ENCODE measurements around the gene CCDC138.
A peak's percentile ranks its signal among the peaks of the same experiment; 100 is the strongest.

CCDC138 gene

DNA sequence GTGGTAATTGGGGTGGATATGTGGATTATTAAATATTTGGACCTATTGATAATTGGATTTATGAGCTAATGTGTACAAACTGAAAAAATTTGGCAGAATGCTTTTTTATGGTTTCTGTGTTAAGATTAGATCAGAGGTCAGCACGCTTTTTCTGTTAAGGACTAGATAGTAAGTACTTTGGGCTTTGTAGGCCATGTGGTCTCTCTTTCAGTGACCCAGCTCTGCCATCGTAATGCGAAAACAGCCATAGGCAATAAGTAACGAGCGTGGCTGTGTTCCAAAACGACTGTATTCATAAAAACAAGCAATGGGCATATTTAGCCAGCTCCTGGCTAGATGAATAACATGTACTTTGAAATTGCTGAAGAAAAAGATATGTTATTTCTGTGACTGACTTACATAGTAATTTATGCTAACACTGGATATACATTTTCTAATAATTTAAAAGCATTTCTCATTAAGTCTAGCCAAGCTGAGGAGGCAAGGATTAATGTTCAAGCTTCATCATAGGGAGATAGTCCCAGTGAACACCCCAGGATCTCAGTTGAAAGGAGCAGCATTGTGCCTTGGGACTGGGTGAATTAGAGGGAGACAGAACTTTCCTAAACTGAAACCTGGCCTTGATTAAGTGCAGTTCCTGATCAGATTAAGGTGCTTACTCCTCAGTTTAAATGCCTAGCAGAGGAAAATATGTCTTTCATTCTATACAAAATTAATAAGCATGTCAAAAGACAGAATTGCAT lies 20.0 kb downstream of the CCDC138 start:
- no peak for DNase-seq (ENCODE audit: low spot score in 2 of 2)
- Mint-ChIP-seq H3K36me3 (ENCODE audit: insufficient read depth) (peaks cover 16% of the 10 kb centered on the region), H3K9me3 (peaks cover 7% of the 10 kb centered on the region), H3K4me1 (no peaks in the 10 kb centered on the region), H3K27me3 (no peaks in the 10 kb centered on the region), H3K27ac (ENCODE audit: low read depth) (no peak overlapping the region), H3K4me3 (no peak overlapping the region)
- ATAC-seq (replicated peaks; ENCODE audit: extremely low read depth, poor library complexity, severe bottlenecking): no peak

GRCh38 chr2:108809936-108810335 lies 23.4 kb downstream of the CCDC138 start:
- Mint-ChIP-seq H3K27me3 (no peaks in the 10 kb centered on the region), H3K36me3 (ENCODE audit: insufficient read depth) (peaks cover 24% of the 10 kb centered on the region), H3K4me3 (no peak overlapping the region), H3K27ac (ENCODE audit: low read depth) (no peak overlapping the region), H3K9me3 (peaks cover 7% of the 10 kb centered on the region), H3K4me1 (no peaks in the 10 kb centered on the region)
- no peak for DNase-seq (ENCODE audit: low spot score in 2 of 2)
- ATAC-seq (replicated peaks; ENCODE audit: extremely low read depth, poor library complexity, severe bottlenecking): no peak

DNA sequence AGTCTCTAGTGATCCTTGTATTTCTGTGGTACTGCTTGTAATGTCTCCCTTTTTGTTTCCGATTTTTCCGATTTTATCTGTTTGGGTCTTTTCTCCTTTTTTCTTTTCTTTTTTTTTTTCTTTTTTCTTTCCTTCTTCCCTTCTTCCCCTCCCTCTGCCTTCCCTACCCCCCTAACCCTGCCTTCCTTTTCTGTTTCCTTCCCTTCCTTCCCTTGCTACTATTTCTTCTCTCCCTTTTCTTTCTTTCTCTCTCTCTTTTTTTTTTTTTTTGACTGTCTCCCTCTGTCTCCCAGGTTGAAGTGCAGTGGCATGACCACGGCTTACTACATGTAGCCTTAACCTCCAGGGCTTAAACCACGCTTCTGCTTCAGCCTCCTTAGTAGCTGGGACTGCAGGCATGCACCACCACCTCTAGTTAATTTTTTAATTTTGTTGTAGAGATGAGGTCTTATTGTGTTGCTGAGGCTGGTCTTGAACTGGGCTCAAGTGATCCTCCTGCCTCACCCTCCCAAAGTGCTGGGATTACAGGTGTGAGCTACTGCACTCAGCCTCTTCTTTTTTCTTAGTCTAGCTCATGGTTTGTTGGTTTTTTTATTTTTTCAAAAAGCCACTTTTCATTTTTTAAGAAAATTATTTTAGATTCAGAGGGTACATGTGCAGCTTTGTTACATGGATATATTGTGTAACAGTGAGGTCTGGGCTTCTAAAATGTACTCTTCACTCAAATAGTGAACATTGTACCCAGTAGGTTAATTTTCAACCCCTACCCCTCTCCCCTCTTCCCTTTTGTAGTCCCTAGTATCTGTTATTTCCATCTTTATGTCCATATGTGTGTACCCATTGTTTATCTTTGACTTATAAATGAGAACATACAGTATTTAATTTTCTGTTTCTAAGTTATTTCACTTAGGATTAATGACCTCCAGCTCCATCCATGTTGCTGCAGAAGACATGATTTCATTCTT lies 24.7 kb downstream of the CCDC138 start:
- DNase-seq (ENCODE audit: low spot score in 2 of 2) (no peak), ATAC-seq (replicated peaks; ENCODE audit: extremely low read depth, poor library complexity, severe bottlenecking) (no peak)
- Mint-ChIP-seq H3K36me3 (ENCODE audit: insufficient read depth) (peaks cover 20% of the 10 kb centered on the region), H3K27me3 (no peaks in the 10 kb centered on the region), H3K4me1 (no peaks in the 10 kb centered on the region), H3K27ac (ENCODE audit: low read depth) (peak overlapping the region; percentile 39), H3K9me3 (peaks cover 7% of the 10 kb centered on the region), H3K4me3 (no peak overlapping the region)

DNA sequence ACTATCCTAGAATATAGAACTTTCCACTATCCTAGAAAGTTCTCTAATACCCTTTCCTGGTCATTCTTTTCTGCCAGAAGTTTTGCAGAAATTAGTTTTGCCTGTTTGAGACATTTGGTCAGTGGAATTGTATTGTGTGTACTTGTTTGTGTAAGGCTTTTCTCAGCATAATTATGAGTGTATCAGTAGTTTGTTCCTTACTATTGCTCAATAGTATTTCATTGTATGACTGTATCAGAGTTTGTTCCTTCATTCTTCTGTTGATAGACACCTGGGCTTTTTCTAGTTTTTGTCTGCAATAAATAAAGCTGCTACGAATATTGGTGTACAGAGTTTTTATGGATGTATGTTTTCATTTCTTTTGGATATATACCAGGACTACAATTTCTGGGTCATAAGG lies 27.2 kb downstream of the CCDC138 start:
- Mint-ChIP-seq H3K36me3 (ENCODE audit: insufficient read depth) (peaks cover 20% of the 10 kb centered on the region), H3K27ac (ENCODE audit: low read depth) (no peak overlapping the region)
- no peak for DNase-seq (ENCODE audit: low spot score in 2 of 2)

DNA sequence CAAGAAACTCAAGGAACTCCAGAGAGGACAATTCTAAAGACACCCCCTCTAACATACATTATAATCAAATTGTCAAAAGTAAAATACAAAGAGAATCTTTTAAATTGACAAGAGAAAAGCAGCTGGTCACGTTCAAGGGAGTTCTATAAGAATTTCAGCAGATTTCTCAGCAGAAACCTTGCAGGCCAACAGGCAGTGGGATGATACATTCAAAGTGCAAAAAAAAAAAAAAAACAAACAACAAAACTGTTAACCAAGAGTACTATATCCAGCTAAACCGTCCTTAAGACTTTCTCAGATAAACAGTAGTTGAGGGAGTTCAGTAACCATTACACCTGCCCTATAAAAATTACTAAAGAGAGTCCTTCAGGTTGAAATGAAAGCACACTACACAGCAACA lies 33.9 kb downstream of the CCDC138 start:
- peaks cover 7% of the 10 kb centered on the region for H3K36me3 Mint-ChIP-seq (ENCODE audit: insufficient read depth)
- DNase-seq (ENCODE audit: low spot score in 2 of 2) (no peak), ATAC-seq (replicated peaks; ENCODE audit: extremely low read depth, poor library complexity, severe bottlenecking) (no peak)
- H3K4me1 Mint-ChIP-seq: no peaks in the 10 kb centered on the region
- H3K27me3 Mint-ChIP-seq: no peaks in the 10 kb centered on the region
- peaks cover 6% of the 10 kb centered on the region for H3K9me3 Mint-ChIP-seq
- no peak overlapping the region for H3K27ac Mint-ChIP-seq (ENCODE audit: low read depth)
- no peak overlapping the region for H3K4me3 Mint-ChIP-seq

More for the DNA sequence above, 27.2 kb downstream of the CCDC138 start:
- no peaks in the 10 kb centered on the region for H3K27me3 Mint-ChIP-seq
- H3K9me3 Mint-ChIP-seq: peaks cover 7% of the 10 kb centered on the region
- no peak for ATAC-seq (replicated peaks; ENCODE audit: extremely low read depth, poor library complexity, severe bottlenecking)
- no peak overlapping the region for H3K4me3 Mint-ChIP-seq
- H3K4me1 Mint-ChIP-seq: no peaks in the 10 kb centered on the region

- Mint-ChIP-seq H3K27ac (ENCODE audit: low read depth) (no peak overlapping the region), H3K9me3 (peaks cover 6% of the 10 kb centered on the region), H3K4me3 (no peak overlapping the region), H3K36me3 (ENCODE audit: insufficient read depth) (peaks cover 3% of the 10 kb centered on the region), H3K4me1 (no peaks in the 10 kb centered on the region), H3K27me3 (no peaks in the 10 kb centered on the region)
- DNase-seq (ENCODE audit: low spot score in 2 of 2): no peak
- no peak for ATAC-seq (replicated peaks; ENCODE audit: extremely low read depth, poor library complexity, severe bottlenecking)
These were observed 36.7 kb downstream of the CCDC138 start for GRCh38 chr2:108823286-108823685.

DNA sequence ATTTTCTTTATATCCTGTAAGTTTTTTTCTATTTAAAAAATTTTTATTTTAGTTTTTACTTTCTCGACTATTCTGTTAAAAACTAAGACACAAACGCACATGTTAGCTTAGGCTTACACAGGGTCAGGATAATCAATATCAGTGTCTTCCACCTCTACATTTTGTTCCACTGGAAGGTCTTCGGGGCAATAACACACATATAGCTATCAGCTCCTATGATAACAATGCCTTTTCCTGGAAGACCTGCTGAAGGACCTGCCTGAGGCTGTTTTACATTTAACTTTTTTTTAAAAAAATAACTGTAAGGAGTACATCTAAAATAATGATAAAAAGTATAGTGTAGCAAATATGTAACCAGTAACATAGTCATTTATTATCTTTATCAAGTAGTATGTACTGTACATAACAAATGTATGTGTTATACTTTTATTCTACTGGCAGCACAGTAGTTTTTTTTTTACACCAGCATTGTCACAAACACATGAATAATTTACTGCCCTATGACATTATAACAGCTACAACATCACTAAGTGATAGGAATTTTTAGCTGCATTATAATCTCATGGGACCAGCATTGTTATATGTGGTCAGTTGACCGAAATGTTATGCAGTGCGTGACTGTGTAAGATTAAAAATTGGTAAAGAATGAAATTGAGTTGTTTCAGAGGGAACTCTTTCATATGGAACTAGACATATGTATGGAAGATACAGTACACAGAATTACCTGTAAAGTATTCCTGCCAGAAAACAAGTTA lies 37.9 kb downstream of the CCDC138 start:
- Mint-ChIP-seq H3K4me1 (no peaks in the 10 kb centered on the region), H3K27ac (ENCODE audit: low read depth) (no peak overlapping the region), H3K36me3 (ENCODE audit: insufficient read depth) (peaks cover 4% of the 10 kb centered on the region), H3K4me3 (no peak overlapping the region), H3K27me3 (no peaks in the 10 kb centered on the region), H3K9me3 (peaks cover 5% of the 10 kb centered on the region)
- DNase-seq (ENCODE audit: low spot score in 2 of 2): no peak
- no peak for ATAC-seq (replicated peaks; ENCODE audit: extremely low read depth, poor library complexity, severe bottlenecking)

DNA sequence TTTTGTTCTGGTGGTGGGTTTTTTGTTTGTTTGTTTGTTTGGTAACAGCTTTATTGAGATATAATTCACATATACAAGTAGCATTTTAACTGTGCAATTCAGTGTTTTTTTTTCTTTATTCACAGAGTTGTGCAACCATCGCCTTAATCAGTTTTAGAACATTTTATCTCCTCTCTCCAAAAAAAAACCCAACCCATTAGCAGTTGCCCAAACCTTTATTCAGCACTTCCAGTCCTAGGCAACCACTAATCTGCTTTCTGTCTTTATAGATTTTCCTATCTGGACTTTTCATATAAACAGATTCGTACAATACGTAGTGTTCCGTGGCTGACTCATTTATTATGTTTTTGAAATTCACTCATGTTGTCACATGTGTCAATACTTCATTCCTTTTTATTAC lies 38.7 kb downstream of the CCDC138 start:
- Mint-ChIP-seq H3K4me1 (no peaks in the 10 kb centered on the region), H3K36me3 (ENCODE audit: insufficient read depth) (peaks cover 4% of the 10 kb centered on the region), H3K4me3 (no peak overlapping the region), H3K27me3 (no peaks in the 10 kb centered on the region), H3K27ac (ENCODE audit: low read depth) (no peak overlapping the region), H3K9me3 (no peaks in the 10 kb centered on the region)
- ATAC-seq (replicated peaks; ENCODE audit: extremely low read depth, poor library complexity, severe bottlenecking) (no peak), DNase-seq (ENCODE audit: low spot score in 2 of 2) (no peak)

- H3K9me3 Mint-ChIP-seq: no peaks in the 10 kb centered on the region
- peaks cover 2% of the 10 kb centered on the region for H3K36me3 Mint-ChIP-seq (ENCODE audit: insufficient read depth)
- ATAC-seq (replicated peaks; ENCODE audit: extremely low read depth, poor library complexity, severe bottlenecking): no peak
- DNase-seq (ENCODE audit: low spot score in 2 of 2): no peak
- H3K27me3 Mint-ChIP-seq: no peaks in the 10 kb centered on the region
- H3K4me1 Mint-ChIP-seq: no peaks in the 10 kb centered on the region
- no peak overlapping the region for H3K27ac Mint-ChIP-seq (ENCODE audit: low read depth)
- no peak overlapping the region for H3K4me3 Mint-ChIP-seq
These were observed 39.2 kb downstream of the CCDC138 start for GRCh38 chr2:108825736-108826135.

- DNase-seq (ENCODE audit: low spot score in 2 of 2): no peak
- ATAC-seq (replicated peaks; ENCODE audit: extremely low read depth, poor library complexity, severe bottlenecking): no peak
- H3K4me3 Mint-ChIP-seq: no peak overlapping the region
- peaks cover 11% of the 10 kb centered on the region for H3K4me1 Mint-ChIP-seq
- H3K27ac Mint-ChIP-seq (ENCODE audit: low read depth): no peak overlapping the region
- H3K36me3 Mint-ChIP-seq (ENCODE audit: insufficient read depth): peaks cover 2% of the 10 kb centered on the region
- H3K9me3 Mint-ChIP-seq: no peaks in the 10 kb centered on the region
- H3K27me3 Mint-ChIP-seq: no peaks in the 10 kb centered on the region
These were observed 43.2 kb downstream of the CCDC138 start for GRCh38 chr2:108829578-108830310.

- no peak for DNase-seq (ENCODE audit: low spot score in 2 of 2)
- Mint-ChIP-seq H3K27me3 (no peaks in the 10 kb centered on the region), H3K4me1 (peaks cover 11% of the 10 kb centered on the region), H3K36me3 (ENCODE audit: insufficient read depth) (peaks cover 4% of the 10 kb centered on the region), H3K4me3 (peak overlapping the region; percentile 61), H3K9me3 (no peaks in the 10 kb centered on the region), H3K27ac (ENCODE audit: low read depth) (peak overlapping the region; percentile 42)
- ATAC-seq (replicated peaks; ENCODE audit: extremely low read depth, poor library complexity, severe bottlenecking): peak; percentile 28
These were observed 46.6 kb downstream of the CCDC138 start for GRCh38 chr2:108833219-108833618.

DNA sequence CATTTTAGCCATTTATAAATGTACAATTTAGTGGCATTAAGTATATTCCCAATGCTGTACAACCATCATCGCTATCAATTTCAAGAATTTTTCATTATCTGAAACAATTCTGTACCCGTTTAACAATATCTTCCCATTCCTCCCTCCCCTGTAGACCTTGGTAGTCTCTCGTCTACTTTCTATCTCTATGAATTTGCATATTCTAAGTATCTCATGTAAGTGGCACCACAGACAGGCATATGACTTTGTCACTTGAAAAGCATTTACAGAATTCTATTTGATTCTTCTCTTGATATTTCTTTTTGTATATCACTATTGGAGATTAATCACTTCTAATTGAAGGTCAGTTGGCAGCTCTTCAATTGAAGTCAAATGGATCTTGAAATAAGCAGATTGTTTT lies 48.0 kb downstream of the CCDC138 start:
- H3K27ac Mint-ChIP-seq (ENCODE audit: low read depth): no peak overlapping the region
- H3K9me3 Mint-ChIP-seq: no peaks in the 10 kb centered on the region

More for the DNA sequence above, 48.0 kb downstream of the CCDC138 start:
- peaks cover 11% of the 10 kb centered on the region for H3K4me1 Mint-ChIP-seq
- peaks cover 2% of the 10 kb centered on the region for H3K36me3 Mint-ChIP-seq (ENCODE audit: insufficient read depth)
- DNase-seq (ENCODE audit: low spot score in 2 of 2) (no peak), ATAC-seq (replicated peaks; ENCODE audit: extremely low read depth, poor library complexity, severe bottlenecking) (no peak)
- H3K4me3 Mint-ChIP-seq: no peak overlapping the region
- H3K27me3 Mint-ChIP-seq: no peaks in the 10 kb centered on the region

Data from central memory CD8-positive, alpha-beta T cell (primary cell).